Tibial artery (tissue), 4 donors: ENCODE results near the gene C1orf94.

ENCODE experiments used
- DNase-seq, 2 donors: peaks; one replicate each; pipeline ENCODE4 v3.0.0-alpha.2; 2019
- H3K27ac ChIP-seq, 2 donors: fragments of 200-600 bp; sonication (generic) in 1 of 2; 1 replicate in 1 of 2; 2 replicates in 1 of 2; pipeline ENCODE4 v1.5.1; 2018 to 2019; ENCODE audit warnings: mild to moderate bottlenecking in 1 of 2
- H3K27me3 ChIP-seq, 2 donors: fragments of 200-600 bp; sonication (generic) in 1 of 2; one replicate each; pipeline versions ENCODE4 v1.5.1 to v1.6.0; 2016 to 2019
- H3K36me3 ChIP-seq, 3 donors: fragments of 200-600 bp; sonication (generic) in 2 of 3; one replicate each; pipeline ENCODE4 v1.5.1; 2016 to 2019; ENCODE audit warnings: mild to moderate bottlenecking in 2 of 3
- H3K4me1 ChIP-seq, 4 donors: fragments of 200-600 bp; sonication (generic) in 2 of 4; 1 replicate in 3 of 4; 2 replicates in 1 of 4; pipeline ENCODE4 v1.5.1; 2016 to 2019
- H3K4me3 ChIP-seq, 2 donors: fragments of 200-600 bp; sonication (generic) in 1 of 2; 1 replicate in 1 of 2; 2 replicates in 1 of 2; pipeline ENCODE4 v1.5.1; 2018 to 2019; ENCODE audit warnings: mild to moderate bottlenecking in 2 of 2
- H3K9me3 ChIP-seq, 3 donors: fragments of 200-600 bp; sonication (generic) in 1 of 3; one replicate each; pipeline ENCODE4 v1.5.1; 2016 to 2019
- intact Hi-C: fragments of 100-400 bp; cut with DNase I; formaldehyde crosslinking; loops from one replicate; pipeline ENCODE4 v1.15.0; 2023; ENCODE audit warnings: low total_unique reads
- TF ChIP-seq, protein P1 (sequence below), 2 experiments: fragments of 200-600 bp in 1 of 2; fragments of 450-650 bp in 1 of 2; IDR thresholded peaks; one replicate each; pipeline ENCODE4 v1.5.1; 2017 to 2019; ENCODE audit warnings: antibody characterized with exemption in 2 of 2, mild to moderate bottlenecking in 1 of 2, moderate library complexity in 1 of 2

The C1orf94 gene

GRCh38 chr1:34162852-34163766 lies 13.6 kb upstream of the C1orf94 start:
- TF ChIP-seq, protein P1, sequence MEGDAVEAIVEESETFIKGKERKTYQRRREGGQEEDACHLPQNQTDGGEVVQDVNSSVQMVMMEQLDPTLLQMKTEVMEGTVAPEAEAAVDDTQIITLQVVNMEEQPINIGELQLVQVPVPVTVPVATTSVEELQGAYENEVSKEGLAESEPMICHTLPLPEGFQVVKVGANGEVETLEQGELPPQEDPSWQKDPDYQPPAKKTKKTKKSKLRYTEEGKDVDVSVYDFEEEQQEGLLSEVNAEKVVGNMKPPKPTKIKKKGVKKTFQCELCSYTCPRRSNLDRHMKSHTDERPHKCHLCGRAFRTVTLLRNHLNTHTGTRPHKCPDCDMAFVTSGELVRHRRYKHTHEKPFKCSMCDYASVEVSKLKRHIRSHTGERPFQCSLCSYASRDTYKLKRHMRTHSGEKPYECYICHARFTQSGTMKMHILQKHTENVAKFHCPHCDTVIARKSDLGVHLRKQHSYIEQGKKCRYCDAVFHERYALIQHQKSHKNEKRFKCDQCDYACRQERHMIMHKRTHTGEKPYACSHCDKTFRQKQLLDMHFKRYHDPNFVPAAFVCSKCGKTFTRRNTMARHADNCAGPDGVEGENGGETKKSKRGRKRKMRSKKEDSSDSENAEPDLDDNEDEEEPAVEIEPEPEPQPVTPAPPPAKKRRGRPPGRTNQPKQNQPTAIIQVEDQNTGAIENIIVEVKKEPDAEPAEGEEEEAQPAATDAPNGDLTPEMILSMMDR (IDR thresholded peaks at IDR 0.05) = peak; percentile 67 to 84
- no peaks in the 10 kb centered on the region for H3K36me3 ChIP-seq
- DNase-seq = peak; percentile 72 to 83
- peaks cover 6 to 46% (median 42%) of the 10 kb centered on the region in 4 donors for H3K4me1 ChIP-seq
- intact Hi-C loops = loop anchor here (5.0 to 10.0 kb wide), 2 partner anchors 428 to 526 kb away; no protein-coding TSS in a partner anchor
- H3K27me3 ChIP-seq = peaks cover 3 to 51% of the 10 kb centered on the region in 2 donors
- no peak overlapping the region for H3K27ac ChIP-seq
- H3K9me3 ChIP-seq = no peaks in the 10 kb centered on the region
- peak overlapping the region; percentile 35 to 53 for H3K4me3 ChIP-seq

DNA sequence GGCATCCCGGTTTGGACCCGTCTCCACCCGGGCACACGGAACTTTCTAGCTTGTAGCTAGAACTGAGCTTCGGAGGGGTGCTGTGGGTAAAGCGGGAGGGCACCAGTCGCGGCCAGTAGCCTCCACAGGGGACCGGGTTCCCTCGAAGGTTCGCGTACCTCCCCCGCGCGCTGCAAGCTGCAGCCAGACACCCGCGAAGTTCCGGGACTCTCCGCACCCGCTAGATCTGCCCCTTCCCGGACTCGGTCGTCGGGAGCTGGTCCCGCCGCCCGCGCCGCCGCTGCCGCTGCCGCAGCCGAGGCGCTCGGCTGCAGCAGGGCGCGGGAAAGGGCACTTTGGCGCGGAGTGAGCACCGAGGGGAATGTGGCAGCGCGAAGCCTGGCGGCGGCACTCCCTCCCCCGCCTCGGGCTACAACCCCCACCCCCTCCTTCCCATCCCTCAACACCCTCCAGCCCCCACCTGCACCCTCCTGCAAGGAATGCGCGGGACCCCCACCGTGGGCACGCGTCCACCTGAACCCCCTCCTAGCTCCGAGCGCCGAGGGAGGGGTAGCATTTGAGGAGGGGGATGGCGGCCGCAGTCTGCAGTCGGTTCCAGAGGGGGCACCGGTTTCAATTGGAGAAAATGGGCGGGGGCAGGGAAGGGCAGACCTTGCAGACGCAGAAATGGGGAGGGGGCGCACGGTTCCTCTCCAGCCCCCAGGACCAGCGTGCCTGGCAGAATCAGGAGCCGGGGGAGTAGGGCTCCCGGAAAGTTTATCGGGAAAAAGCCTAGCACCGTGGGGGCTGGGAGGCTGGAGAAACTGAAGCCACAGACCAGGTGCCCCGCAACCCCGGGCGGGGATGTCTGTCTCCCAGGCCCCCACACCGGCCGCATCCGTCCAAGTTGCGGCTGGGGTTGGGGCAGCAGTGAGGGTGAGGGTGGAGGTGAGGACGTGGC lies 12.6 kb upstream of the C1orf94 start:
- peaks cover 6 to 46% (median 42%) of the 10 kb centered on the region in 4 donors for H3K4me1 ChIP-seq
- peaks cover 3 to 60% of the 10 kb centered on the region in 2 donors for H3K27me3 ChIP-seq
- peak overlapping the region; percentile 35 to 53 for H3K4me3 ChIP-seq
- no peak for DNase-seq
- H3K9me3 ChIP-seq = no peaks in the 10 kb centered on the region
- H3K27ac ChIP-seq = no peak overlapping the region
- intact Hi-C loops = loop anchor here (5.0 to 10.0 kb wide), 2 partner anchors 429 to 527 kb away; no protein-coding TSS in a partner anchor
- TF ChIP-seq, protein P1 (IDR thresholded peaks at IDR 0.05) = no peak
- H3K36me3 ChIP-seq = no peaks in the 10 kb centered on the region

DNA sequence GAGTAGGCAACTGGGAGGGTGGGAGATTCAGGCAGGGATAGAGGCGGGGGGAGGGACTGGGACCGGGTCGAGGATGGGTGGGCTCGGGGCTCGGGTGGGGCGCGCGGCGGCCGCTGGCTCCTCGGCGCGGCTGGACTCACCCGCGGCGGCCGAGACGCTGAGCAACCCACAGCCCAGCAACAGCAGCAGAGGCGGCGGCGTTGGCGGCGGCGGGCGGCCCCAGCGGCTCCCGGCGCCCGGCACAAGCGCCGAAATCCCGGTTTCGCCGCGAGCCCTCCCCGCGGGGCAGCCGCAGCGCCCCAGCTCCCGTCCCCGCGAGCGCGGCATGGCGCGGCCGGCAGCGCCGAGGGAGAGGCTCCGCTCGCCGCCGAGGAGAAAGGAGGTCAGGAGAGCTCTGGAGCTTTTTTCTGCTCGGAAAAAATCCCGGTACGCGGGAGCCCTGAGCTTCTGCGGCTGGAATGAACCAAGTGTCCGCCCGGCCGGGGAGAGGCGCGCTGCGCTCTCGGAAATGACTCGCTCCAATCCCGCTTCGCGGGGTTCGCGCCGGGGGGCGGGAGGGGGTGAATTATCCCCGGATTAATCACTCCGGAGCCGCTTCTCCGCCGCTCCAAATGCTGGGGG lies 11.8 kb upstream of the C1orf94 start, which contains the start of gene CSMD2:
Gene CSMD2, minus strand, starts transcription at position 460 of the 621 bp plus-strand sequence. Its CDS starts 133 bp downstream, at position 327.
- intact Hi-C loops = loop anchor here (5.0 to 10.0 kb wide), 2 partner anchors 430 to 528 kb away; no protein-coding TSS in a partner anchor
- peak in 1 of 2 donors; percentile 29 for DNase-seq
- Histone ChIP-seq H3K4me1 (peaks cover 6 to 46% (median 42%) of the 10 kb centered on the region in 4 donors), H3K9me3 (no peaks in the 10 kb centered on the region), H3K27me3 (peaks cover 3 to 69% of the 10 kb centered on the region in 2 donors), H3K36me3 (no peaks in the 10 kb centered on the region), H3K27ac (no peak within 1 kb of the TSS), H3K4me3 (peak within 1 kb of the TSS; percentile 35 to 53)
- TF ChIP-seq, protein P1 (IDR thresholded peaks at IDR 0.05) = no peak

- no peaks in the 10 kb centered on the region for H3K36me3 ChIP-seq
- H3K4me3 ChIP-seq = peak overlapping the region; percentile 35 to 53
- H3K4me1 ChIP-seq = peaks cover 6 to 46% (median 42%) of the 10 kb centered on the region in 4 donors
- intact Hi-C loops = loop anchor here (10.0 kb wide), 1 partner anchor 431 kb away; no protein-coding TSS in a partner anchor
- H3K9me3 ChIP-seq = no peaks in the 10 kb centered on the region
- TF ChIP-seq, protein P1 (IDR thresholded peaks at IDR 0.05) = no peak
- DNase-seq = no peak
- H3K27ac ChIP-seq = no peak overlapping the region
- peaks cover 3 to 75% of the 10 kb centered on the region in 2 donors for H3K27me3 ChIP-seq
Observed at GRCh38 chr1:34165422-34165921, 11.2 kb upstream of the C1orf94 start.
